ENCODE data around the gene KAZN.

KAZN gene

GRCh38 chr1:15155888-15156741, 557.6 kb downstream of the KAZN start:
- no peak overlapping the region for H3K4me3 ChIP-seq (replicated peaks; ENCODE audit: low read depth, low read length)
- peak; percentile 35 for DNase-seq (ENCODE audit: low read depth)
- no peak for TF ChIP-seq CTCF (IDR thresholded peaks at IDR 0.05; ENCODE audit: low read length, missing control alignments)

- H3K4me3 ChIP-seq (replicated peaks; ENCODE audit: low read depth, low read length), result no peak overlapping the region
- no peak for TF ChIP-seq CTCF (IDR thresholded peaks at IDR 0.05; ENCODE audit: low read length, missing control alignments)
- no peak for DNase-seq (ENCODE audit: low read depth)
These were observed 558.4 kb downstream of the KAZN start for GRCh38 chr1:15156807-15157380.

- no peak for TF ChIP-seq CTCF (IDR thresholded peaks at IDR 0.05; ENCODE audit: low read length, missing control alignments)
- no peak for DNase-seq (ENCODE audit: low read depth)
- no peak overlapping the region for H3K4me3 ChIP-seq (replicated peaks; ENCODE audit: low read depth, low read length)
These were observed 559.3 kb downstream of the KAZN start for GRCh38 chr1:15157524-15158399.

- no peak for TF ChIP-seq CTCF (IDR thresholded peaks at IDR 0.05; ENCODE audit: low read length, missing control alignments)
- H3K4me3 ChIP-seq (replicated peaks; ENCODE audit: low read depth, low read length), result peak overlapping the region; percentile 24
- DNase-seq (ENCODE audit: low read depth), result peak; percentile 90
These were observed 560.2 kb downstream of the KAZN start for GRCh38 chr1:15158506-15159165.

GRCh38 chr1:15159166-15159555, 560.7 kb downstream of the KAZN start:
- H3K4me3 ChIP-seq (replicated peaks; ENCODE audit: low read depth, low read length), result peak overlapping the region; percentile 24
- no peak for DNase-seq (ENCODE audit: low read depth)
- no peak for TF ChIP-seq CTCF (IDR thresholded peaks at IDR 0.05; ENCODE audit: low read length, missing control alignments)

GRCh38 chr1:15160626-15161025, 562.1 kb downstream of the KAZN start:
- H3K4me3 ChIP-seq (replicated peaks; ENCODE audit: low read depth, low read length), result no peak overlapping the region
- DNase-seq (ENCODE audit: low read depth), result no peak
- no peak for TF ChIP-seq CTCF (IDR thresholded peaks at IDR 0.05; ENCODE audit: low read length, missing control alignments)

Data from fibroblast of pulmonary artery (primary cell).